ENCODE results near the gene MSRB3.

Gene MSRB3

GRCh38 chr12:65325183-65325582 is 46.7 kb downstream of the MSRB3 start:
- DNase-seq (ENCODE audit: low read depth in 2 of 2): no peak

- no peak for DNase-seq (ENCODE audit: low read depth in 2 of 2)
Observed at GRCh38 chr12:65326616-65327015, 48.1 kb downstream of the MSRB3 start.

DNA sequence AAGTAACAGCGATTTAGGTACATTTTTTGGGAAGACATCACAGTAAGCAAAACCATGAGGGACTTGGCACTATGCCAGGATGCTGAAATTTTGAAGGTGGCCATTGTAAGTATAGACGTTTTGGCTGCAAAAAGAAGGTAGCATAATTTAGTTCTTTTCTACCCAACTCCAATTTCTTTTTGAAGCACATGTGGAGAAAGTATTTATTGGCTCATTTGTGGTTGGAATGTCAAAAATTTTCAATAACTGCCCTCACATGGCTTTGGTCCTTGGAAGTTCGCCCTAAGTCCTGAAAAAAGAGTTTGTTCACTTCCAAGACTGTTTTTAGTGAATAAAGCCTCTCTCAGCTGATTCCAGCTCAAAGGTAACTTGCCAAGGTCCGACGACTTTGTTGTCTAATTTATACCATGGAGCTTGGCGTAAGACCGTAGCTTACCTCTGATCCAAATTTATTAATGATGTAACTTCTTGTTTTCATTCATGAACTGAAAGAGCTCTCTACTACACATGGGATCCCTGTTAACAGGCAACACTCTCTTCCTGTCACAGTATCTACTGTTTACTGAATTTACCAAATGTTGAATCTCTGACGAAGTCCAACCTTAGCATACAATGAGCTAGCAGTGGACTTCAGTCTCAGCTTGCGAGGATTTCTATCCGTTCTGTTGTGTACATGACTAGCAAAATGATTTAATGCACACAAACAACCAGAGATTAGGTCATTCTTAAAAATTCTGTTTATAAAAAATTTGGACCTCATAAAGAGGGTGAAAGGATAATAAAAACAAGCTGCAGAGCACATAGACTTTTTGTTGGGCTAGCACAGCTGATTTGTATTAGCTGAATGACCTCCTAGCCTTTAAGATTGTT is 49.0 kb downstream of the MSRB3 start:
- no peak for DNase-seq (ENCODE audit: low read depth in 2 of 2)

DNA sequence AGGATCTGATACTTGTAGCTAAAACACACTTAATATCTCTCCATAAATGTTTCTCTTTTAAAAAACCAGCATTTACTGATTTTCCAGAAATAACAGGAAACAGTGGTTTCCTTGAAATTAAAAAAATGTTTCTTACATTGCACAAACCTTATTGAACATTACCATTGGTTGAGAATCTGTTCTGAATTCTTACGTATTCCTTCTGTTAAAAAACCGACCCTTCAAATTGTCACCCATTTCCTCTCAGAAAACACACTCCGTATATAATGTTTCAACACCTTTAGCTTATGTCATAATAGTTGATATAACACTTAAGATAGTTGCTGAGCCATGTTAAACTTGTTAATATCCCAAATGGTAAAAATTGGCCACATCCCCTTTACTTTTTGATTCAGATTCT is 51.2 kb downstream of the MSRB3 start:
- no peak for DNase-seq (ENCODE audit: low read depth in 2 of 2)

DNA sequence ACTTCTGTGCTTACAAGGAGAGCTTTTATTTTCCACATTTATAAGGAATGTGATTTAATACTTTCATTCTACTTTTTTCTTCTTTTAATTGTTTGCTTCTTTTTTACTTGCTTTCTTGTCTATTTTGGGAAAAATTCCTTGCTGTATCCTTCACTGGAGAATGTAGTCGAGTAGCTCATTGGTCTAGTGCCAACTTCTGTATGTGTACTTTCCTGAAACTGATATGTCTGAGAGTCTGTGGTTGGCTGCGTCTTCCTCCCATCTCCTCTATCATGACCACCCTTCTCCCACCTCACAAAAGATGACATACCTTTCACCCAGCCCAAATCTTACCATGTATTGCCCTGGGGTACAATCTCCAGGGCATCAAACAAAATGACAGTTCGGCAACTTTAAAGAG is 51.8 kb downstream of the MSRB3 start:
- no peak for DNase-seq (ENCODE audit: low read depth in 2 of 2)

- DNase-seq (ENCODE audit: low read depth in 2 of 2): no peak
Observed at GRCh38 chr12:65331456-65331855, 53.0 kb downstream of the MSRB3 start.

DNA sequence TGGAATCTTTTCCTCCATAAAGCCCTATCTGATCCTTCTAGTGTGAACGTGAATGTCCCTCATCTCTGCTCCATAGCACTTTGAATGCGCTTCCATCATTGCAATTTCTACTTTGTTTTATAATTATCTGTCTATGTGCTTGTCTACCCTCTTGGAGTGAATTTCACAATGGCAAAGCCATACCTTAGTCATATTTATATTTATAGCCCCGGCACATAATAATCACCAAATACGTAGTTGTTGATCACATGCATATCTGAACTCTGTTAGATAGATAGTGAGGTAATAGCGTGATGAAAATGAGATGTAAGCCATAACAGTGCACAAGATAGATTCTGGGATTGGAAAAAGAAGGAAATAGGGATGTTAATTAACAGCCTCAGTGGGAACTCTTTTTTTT is 55.2 kb downstream of the MSRB3 start:
- DNase-seq (ENCODE audit: low read depth in 2 of 2): no peak

GRCh38 chr12:65334521-65334920 is 56.0 kb downstream of the MSRB3 start:
- DNase-seq (ENCODE audit: low read depth in 2 of 2): no peak

- no peak for DNase-seq (ENCODE audit: low read depth in 2 of 2)
Observed at GRCh38 chr12:65335021-65335714, 56.7 kb downstream of the MSRB3 start.

DNA sequence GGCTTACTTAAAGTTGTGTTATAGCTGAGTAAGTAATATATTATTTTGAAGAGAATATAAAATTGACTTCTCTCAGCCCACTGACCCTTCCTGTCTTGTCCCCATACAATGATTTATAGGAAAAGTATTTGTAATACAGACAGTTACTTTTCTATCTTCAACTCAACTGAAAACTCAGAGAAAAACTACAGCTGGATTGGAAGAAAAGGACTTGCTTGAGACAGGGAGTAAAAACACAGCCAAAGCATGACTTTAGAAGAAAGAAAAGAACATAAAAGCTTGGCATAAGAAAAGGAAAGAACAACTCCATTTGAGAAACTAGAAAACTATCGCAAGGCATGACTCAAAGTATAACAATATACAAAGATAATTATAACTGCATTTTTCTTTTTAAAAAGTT is 57.5 kb downstream of the MSRB3 start:
- no peak for DNase-seq (ENCODE audit: low read depth in 2 of 2)

- DNase-seq (ENCODE audit: low read depth in 2 of 2): no peak
Observed at GRCh38 chr12:65339161-65339560, 60.7 kb downstream of the MSRB3 start.

DNA sequence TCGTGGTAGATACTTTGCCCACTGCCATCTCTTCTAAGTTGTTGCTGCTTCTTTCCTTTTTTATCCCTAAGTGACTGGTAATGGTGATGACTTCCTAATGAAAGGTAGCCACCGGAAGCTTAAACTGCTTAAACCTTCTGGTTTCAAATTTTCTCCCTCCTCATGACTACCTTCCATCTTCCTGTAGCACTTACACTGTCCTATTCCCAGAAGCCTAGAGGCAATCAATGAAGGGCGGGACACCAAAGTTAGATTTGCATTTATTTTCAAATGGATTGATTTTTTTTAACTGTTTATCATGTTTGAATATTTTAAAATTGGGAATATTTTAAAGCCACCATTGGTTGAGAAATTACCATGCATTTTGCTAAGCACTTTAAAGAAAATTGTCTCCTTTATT is 64.7 kb downstream of the MSRB3 start:
- DNase-seq (ENCODE audit: low read depth in 2 of 2): no peak

DNA sequence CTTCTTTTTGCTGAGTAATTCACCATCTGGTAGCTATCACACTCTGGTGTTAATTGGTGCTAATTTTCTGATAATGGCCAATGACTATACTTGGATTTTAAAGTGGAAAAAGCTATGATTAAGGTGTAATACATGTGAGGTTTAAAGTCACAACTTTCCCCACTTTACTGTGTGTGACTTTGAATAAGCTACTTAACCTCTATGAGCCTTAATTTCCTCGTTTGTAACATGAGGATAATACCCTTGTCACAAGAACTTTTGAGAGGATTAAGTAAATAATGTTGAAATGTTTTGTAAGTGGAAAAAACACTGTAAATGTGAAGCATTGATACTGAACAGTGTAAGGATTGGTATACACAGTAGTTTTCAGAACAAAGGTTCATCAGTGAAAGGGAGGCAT is 65.3 kb downstream of the MSRB3 start:
- DNase-seq (ENCODE audit: low read depth in 2 of 2): no peak

GRCh38 chr12:65355461-65355860 is 77.0 kb downstream of the MSRB3 start:
- no peak for DNase-seq (ENCODE audit: low read depth in 2 of 2)

DNA sequence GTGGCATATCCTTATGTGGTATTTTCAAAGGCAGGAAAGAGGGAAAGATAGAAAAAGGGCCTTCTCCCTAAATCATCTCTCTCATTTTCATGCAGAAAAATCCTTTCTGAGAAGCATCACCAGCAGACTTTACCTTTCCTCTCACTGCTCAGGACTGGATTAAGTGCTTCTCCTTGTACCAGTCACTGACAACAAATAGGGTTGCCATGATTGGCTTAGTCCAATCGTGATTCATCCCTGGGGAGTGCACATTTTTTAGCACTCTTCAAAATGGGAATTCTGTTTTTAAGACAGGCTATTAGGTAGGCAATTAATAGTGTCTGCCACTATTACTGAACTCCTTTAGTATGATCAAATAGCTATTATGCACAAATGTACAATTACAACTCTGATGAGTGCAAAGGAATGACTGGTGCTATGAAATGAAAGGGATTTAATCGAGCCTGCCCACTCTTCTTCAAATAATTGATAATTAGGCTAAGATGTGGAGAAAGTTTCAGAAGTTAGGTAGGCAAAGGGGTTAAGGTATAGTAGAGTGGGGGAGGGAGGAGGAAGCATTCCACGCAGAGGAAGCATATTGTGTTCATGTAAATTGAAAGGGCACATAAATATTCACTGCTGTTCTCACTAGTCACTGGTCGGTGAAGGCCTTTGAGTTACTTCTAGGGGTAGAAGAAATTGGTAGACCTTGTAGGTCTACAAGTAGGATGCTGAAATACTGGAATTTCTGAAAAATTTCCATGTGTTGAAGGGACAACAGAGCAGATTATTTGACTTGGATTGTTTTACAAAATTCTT is 84.0 kb downstream of the MSRB3 start:
- no peak for DNase-seq (ENCODE audit: low read depth in 2 of 2)

DNA sequence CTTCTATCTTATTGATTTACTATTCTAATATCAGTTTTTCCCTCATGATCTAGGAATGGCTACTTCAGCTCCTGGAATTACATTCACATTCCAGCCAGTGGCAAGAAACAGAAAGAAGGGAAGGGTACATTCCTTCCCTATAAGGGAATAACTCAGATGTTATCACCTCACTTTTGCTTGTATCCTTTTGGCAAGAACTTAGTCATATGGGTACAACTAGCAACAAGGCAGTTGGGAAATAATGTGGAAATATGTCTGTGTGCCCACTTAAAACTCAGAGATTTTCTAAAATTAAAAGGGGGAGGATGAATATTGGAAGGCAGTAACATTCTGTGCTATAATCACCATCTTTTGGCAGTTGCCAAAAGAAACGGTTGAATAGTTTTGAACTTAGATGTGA is 85.6 kb downstream of the MSRB3 start:
- no peak for DNase-seq (ENCODE audit: low read depth in 2 of 2)

DNA sequence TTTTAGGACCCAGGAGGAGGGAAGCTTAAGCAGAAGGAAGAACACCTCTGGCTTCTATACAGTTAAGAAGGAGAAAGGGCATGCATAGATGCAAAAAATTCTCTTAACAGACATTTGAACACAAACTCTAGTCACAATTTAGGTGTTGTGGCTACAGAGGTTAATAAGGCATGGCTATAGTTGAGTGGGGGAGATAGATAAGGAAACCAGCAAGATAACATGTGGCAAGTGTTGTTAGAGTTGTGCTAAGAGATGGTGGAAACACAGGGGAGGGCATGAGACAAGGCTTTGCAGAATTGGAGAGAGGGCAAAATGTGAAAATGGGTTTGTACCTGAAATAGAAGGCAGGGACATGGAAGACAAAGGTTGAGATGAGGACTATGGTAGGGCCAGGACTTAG is 88.9 kb downstream of the MSRB3 start:
- no peak for DNase-seq (ENCODE audit: low read depth in 2 of 2)

DNA sequence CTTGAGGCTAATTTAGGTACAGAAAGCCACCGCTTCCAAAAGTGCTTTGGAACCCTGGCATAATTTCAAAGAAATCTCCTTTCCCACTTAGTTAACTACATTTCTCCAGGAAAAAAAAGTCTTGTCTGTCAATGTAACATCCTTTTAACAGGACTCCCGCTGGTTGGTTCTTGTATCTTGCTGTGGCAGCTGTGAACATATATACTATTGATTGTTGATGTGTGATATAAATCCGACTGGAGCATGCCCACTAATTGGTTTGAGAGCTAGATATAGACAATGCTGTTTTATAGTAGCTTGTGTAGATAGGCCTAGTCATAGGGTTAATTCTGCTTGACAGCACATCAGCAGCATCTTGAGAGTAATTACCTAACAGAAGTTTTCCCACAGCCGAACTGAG is 89.6 kb downstream of the MSRB3 start:
- DNase-seq (ENCODE audit: low read depth in 2 of 2): no peak

- DNase-seq (ENCODE audit: low read depth in 2 of 2): no peak
Observed at GRCh38 chr12:65372574-65372973, 94.1 kb downstream of the MSRB3 start.

DNA sequence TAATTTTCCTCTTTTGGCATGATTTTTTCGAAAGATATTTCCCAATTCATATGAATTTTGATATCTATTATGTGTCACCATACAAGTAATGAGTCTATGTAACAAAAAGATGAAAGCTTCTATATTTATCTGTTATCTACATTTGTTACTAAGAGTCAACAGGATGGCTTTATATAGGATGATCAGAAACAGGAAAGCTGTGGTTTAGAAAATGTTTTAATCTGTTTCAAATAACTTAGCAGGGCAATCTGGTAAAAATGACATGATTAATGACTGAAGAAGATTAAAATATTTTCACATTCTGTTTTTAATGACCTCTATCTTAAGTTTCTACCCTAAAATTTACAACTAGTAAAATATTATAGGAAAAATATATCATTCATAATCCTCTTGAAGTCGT is 105.8 kb downstream of the MSRB3 start:
- DNase-seq (ENCODE audit: low read depth in 2 of 2): no peak

DNA sequence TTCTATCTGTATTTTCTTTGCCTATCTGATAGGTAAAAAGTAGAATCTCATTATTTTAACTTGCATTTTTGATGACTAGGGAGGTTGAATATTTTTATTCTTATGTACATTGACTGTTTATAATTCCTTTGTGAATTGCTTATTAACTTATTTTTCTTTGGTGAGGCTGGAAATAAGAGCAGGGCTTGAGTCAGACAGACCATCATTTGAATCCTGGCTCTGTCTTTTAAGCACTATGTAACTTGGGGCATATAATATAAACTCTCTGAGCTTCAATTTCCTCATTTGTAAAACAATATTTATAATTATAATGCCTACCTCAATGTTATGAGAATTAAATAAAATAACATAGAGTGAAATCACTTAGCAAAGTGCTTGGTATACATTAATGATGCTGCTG is 108.9 kb downstream of the MSRB3 start:
- DNase-seq (ENCODE audit: low read depth in 2 of 2): no peak

- no peak for DNase-seq (ENCODE audit: low read depth in 2 of 2)
Observed at GRCh38 chr12:65389436-65389835, 111.0 kb downstream of the MSRB3 start.

DNA sequence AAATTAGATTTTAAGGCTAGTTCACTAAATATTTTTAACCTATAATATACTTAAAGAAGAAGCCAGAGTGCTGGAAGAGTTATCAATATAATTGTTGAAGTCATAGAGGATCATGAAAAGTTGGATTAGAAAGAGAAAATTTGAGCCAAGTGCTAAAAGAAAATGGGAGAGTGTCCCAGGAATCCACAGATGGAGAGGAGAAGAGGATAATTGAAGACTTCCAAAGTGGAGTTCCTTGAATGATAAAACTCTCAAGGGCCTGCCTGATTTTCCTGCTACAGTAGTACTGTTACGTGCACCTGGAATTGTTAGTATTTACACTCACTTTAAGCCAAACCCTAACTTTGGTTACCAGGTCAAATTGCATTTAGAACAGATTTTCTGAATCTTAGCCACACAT is 113.2 kb downstream of the MSRB3 start:
- no peak for DNase-seq (ENCODE audit: low read depth in 2 of 2)
